ENCODE data around the gene ACER2. TPM values are rescaled to one million over a fixed set of nuclear protein-coding genes. Genes with fewer than 3 reads are reported as not detected.

ACER2 gene
- total RNA-seq, 4 donors from 2014 or later = 10.0 to 21.4 (median 18.4) TPM

DNA sequence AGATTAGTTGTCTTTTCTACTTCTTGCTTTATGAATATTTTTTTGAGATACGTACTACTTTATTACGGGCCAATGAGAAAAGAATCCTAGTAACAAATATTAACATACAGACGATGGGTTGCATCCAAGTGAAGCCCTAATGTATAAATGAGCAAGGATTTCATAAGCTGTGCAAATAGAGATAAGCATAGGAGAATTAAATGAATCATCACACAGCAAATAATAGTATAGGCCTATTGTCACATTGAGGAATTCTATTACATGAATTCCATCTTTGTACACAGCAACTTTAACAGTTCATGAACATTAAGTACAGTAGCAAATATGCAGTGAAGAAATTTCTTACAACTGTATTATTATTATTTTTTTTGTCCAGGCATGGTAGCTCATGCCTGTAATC lies 78.0 kb downstream of the ACER2 start:
- no peak for TF ChIP-seq CTCF (IDR thresholded peaks at IDR 0.05)
- no peak for TF ChIP-seq POLR2A (IDR thresholded peaks at IDR 0.05)
- H3K4me3 ChIP-seq (ENCODE audit: low read depth, poor library complexity, severe bottlenecking) = no peak overlapping the region
- intact Hi-C loops (cut with DNase I; ENCODE audit: low total_unique reads) = no loop called here
- WGBS, 2 donors = 92 to 96% methylated on average over 3 of the region's 3 CpGs
- DNase-seq (ENCODE audit: low spot score in 2 of 2) = no peak

DNA sequence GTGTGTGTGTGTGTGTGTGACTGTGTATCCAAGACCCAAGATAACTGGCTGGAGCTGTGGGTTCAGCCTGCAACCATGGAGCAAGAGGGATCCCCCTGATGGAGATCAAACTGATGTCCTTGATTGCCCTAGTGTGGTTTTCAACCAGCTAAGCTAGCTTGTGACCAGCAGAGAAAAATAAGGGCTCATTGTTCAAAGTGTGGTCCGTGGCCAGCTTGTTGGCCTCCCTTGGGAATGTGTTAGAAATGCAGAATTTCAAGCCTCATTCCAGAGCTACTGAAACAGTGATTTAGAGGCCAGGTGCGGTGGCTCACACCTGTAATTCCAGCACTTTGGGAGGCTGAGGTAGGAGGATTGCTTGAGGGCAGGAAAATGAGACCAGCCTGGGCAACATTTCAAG lies 79.9 kb downstream of the ACER2 start:
- no peak overlapping the region for H3K4me3 ChIP-seq (ENCODE audit: low read depth, poor library complexity, severe bottlenecking)
- no peak for DNase-seq (ENCODE audit: low spot score in 2 of 2)
- no peak for TF ChIP-seq POLR2A (IDR thresholded peaks at IDR 0.05)
- TF ChIP-seq CTCF (IDR thresholded peaks at IDR 0.05) = no peak
- intact Hi-C loops (cut with DNase I; ENCODE audit: low total_unique reads) = no loop called here
- WGBS, 2 donors = 65 to 77% methylated on average over 2 of the region's 2 CpGs

DNA sequence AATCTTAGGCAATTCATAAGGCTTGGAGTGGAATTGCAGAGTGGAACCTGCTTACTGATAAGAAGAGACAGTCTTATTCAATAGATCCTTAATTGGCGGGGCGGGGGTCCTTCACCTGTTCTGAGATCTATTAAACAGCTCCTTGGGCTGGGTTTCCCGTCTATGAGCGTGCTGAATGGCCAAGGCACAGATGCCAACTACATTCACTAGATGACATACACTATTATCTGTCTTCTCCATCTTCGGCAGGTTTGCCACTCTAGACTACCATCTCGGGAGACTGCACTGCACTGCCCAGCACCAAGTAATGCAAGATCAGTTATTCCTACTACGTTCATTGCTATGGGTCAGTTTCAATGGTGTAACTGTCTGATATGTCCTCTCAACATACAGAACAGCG lies 81.5 kb downstream of the ACER2 start:
- peak in 1 of 2 donors; percentile 57 for DNase-seq (ENCODE audit: low spot score in 2 of 2)
- 93 to 94% methylated on average over 8 of the region's 8 CpGs for WGBS, 2 donors
- H3K4me3 ChIP-seq (ENCODE audit: low read depth, poor library complexity, severe bottlenecking) = no peak overlapping the region
- no peak for TF ChIP-seq CTCF (IDR thresholded peaks at IDR 0.05)
- intact Hi-C loops (cut with DNase I; ENCODE audit: low total_unique reads) = no loop called here

GRCh38 chr9:19490828-19491227 lies 82.0 kb downstream of the ACER2 start:
- TF ChIP-seq CTCF (IDR thresholded peaks at IDR 0.05) (no peak), POLR2A (IDR thresholded peaks at IDR 0.05) (no peak)
- no peak overlapping the region for H3K4me3 ChIP-seq (ENCODE audit: low read depth, poor library complexity, severe bottlenecking)
- DNase-seq (ENCODE audit: low spot score in 2 of 2) = no peak
- intact Hi-C loops (cut with DNase I; ENCODE audit: low total_unique reads) = no loop called here

DNA sequence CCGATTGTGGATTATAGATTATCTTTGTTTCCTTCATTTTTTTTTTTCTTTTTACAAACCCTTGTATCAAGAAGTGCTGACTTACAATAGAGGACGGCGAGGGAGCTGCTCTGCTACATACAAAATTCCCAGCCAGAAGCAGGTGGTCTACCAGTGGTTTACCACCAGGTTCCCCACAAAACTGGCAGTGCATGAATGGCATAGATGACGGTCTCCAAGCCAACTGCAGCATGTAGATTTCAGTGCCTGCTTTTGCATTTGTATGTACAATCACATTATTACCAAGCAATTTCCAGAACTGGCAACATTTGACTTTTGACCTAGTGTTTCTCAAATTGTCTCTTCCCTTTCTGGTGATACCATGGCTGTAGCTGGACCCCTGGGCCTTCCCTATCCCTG lies 84.0 kb downstream of the ACER2 start:
- WGBS, 2 donors = 69 to 70% methylated on average over 4 of the region's 4 CpGs
- TF ChIP-seq CTCF (IDR thresholded peaks at IDR 0.05) (no peak), POLR2A (IDR thresholded peaks at IDR 0.05) (no peak)
- DNase-seq (ENCODE audit: low spot score in 2 of 2) = no peak
- H3K4me3 ChIP-seq (ENCODE audit: low read depth, poor library complexity, severe bottlenecking) = no peak overlapping the region
- intact Hi-C loops (cut with DNase I; ENCODE audit: low total_unique reads) = no loop called here

- DNase-seq (ENCODE audit: low spot score in 2 of 2) = peak in 1 of 2 donors; percentile 29
- 9 to 10% methylated on average over 19 of the region's 19 CpGs for WGBS, 2 donors
- no peak for TF ChIP-seq CTCF (IDR thresholded peaks at IDR 0.05)
- no peak for TF ChIP-seq POLR2A (IDR thresholded peaks at IDR 0.05)
- no peak overlapping the region for H3K4me3 ChIP-seq (ENCODE audit: low read depth, poor library complexity, severe bottlenecking)
- intact Hi-C loops (cut with DNase I; ENCODE audit: low total_unique reads) = no loop called here
Measured at GRCh38 chr9:19493174-19493811, 84.5 kb downstream of the ACER2 start.

Data from lower leg skin (tissue), 4 donors.